Uterus (tissue), 4 donors: ENCODE measurements around the gene DNAJC17. TPM values are rescaled to one million over a fixed set of nuclear protein-coding genes. Genes with fewer than 3 reads are reported as not detected.

Experiments
- DNase-seq, 2 donors: peaks; one replicate each; pipeline ENCODE4 v3.0.0-alpha.2; 2019 to 2020
- H3K27ac ChIP-seq, 2 donors: fragments of 200-600 bp; sonication (generic); 1 replicate in 1 of 2; 2 replicates in 1 of 2; pipeline ENCODE4 v1.5.1; 2016 to 2018
- H3K27me3 ChIP-seq, 2 donors: fragments of 200-600 bp; sonication (generic); one replicate each; pipeline ENCODE4 v1.5.1; 2018 to 2019; ENCODE audit warnings: control low read depth in 1 of 2
- H3K36me3 ChIP-seq, 2 donors: fragments of 200-600 bp; sonication (generic); one replicate each; pipeline ENCODE4 v1.5.1; 2019; ENCODE audit warnings: control low read depth in 1 of 2
- H3K4me1 ChIP-seq, 2 donors: fragments of 200-600 bp; sonication (generic); one replicate each; pipeline ENCODE4 v1.5.1; 2018 to 2019; ENCODE audit warnings: control low read depth in 1 of 2
- H3K4me3 ChIP-seq, 2 donors: fragments of 200-600 bp; sonication (generic); 1 replicate in 1 of 2; 2 replicates in 1 of 2; pipeline ENCODE4 v1.5.1; 2018 to 2019; ENCODE audit warnings: mild to moderate bottlenecking in 1 of 2
- H3K9me3 ChIP-seq, 2 donors: fragments of 200-600 bp; sonication (generic); one replicate each; pipeline ENCODE4 v1.5.1; 2019; ENCODE audit warnings: control low read depth in 1 of 2
- CTCF ChIP-seq, 4 experiments: fragments of 200-600 bp in 2 of 4; fragments of 450-650 bp in 2 of 4; sonication (generic) in 2 of 4; IDR thresholded peaks; one replicate each; pipeline ENCODE4 v1.5.1; 2016 to 2019; ENCODE audit warnings: antibody characterized with exemption in 4 of 4, mild to moderate bottlenecking in 2 of 4, moderate library complexity in 1 of 4
- POLR2A ChIP-seq, 2 donors: fragments of 450-650 bp; IDR thresholded peaks; one replicate each; pipeline ENCODE4 v1.6.1; 2016; ENCODE audit warnings: antibody characterized with exemption in 2 of 2, mild to moderate bottlenecking in 1 of 2, moderate library complexity in 1 of 2
- intact Hi-C: fragments of 100-400 bp; cut with DNase I; formaldehyde crosslinking; loops from one replicate; pipeline ENCODE4 v1.15.1; 2023; ENCODE audit warnings: low total_unique reads
- total RNA-seq, 4 donors: library from RNA; depleted of rRNA in 3 of 4; stranded (reverse); fragments of >200 nt in 3 of 4; gene quantifications; one replicate each; pipeline versions ENCODE4 v1.1.0 to v1.2.4, GENCODE V29; 2014 to 2023
- donor health status: DM: yes; HTN: yes; CAD: no.

The DNAJC17 gene
- total RNA-seq, 4 donors from 2014 or later = 6.1 to 79.4 (median 32.5) TPM

GRCh38 chr15:40843261-40843884, 36.1 kb upstream of the DNAJC17 start:
- peak overlapping the region in 1 of 2 donors; percentile 31 for H3K4me3 ChIP-seq
- H3K27ac ChIP-seq = no peak overlapping the region
- intact Hi-C loops = no loop called here
- peaks cover 0 to 11% of the 10 kb centered on the region in 2 donors for H3K4me1 ChIP-seq
- H3K27me3 ChIP-seq = no peaks in the 10 kb centered on the region
- TF ChIP-seq CTCF (IDR thresholded peaks at IDR 0.05) = no peak
- no peak for TF ChIP-seq POLR2A (IDR thresholded peaks at IDR 0.05)
- no peak for DNase-seq
- no peaks in the 10 kb centered on the region for H3K9me3 ChIP-seq
- no peaks in the 10 kb centered on the region for H3K36me3 ChIP-seq

DNA sequence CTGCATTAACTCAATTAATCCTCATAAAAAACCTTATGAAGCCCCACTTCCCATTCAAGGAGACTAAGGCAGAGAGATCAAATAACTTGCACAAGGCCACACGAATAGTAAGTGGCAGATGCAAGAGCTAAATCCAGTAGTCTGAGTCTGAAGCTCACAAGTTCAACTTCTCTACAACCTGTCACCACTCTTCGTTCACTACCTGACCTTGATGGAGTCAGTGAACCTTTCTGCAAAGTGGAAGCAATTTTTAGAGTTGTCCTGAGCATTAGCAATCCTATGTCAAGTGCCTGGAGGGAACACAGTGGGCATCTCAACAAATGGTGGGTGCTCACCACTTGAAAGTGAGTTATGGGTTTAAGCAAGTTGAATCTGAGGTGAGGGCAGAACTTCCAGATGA, 34.5 kb upstream of the DNAJC17 start:
- H3K9me3 ChIP-seq = no peaks in the 10 kb centered on the region
- TF ChIP-seq POLR2A (IDR thresholded peaks at IDR 0.05) = no peak
- H3K36me3 ChIP-seq = no peaks in the 10 kb centered on the region
- peaks cover 0 to 11% of the 10 kb centered on the region in 2 donors for H3K4me1 ChIP-seq
- intact Hi-C loops = no loop called here
- no peak overlapping the region for H3K27ac ChIP-seq
- DNase-seq = no peak
- no peaks in the 10 kb centered on the region for H3K27me3 ChIP-seq
- no peak overlapping the region for H3K4me3 ChIP-seq

GRCh38 chr15:40838756-40839155, 31.5 kb upstream of the DNAJC17 start:
- intact Hi-C loops = no loop called here
- Histone ChIP-seq H3K27me3 (no peaks in the 10 kb centered on the region), H3K4me1 (peaks cover 0 to 4% of the 10 kb centered on the region in 2 donors), H3K4me3 (no peak overlapping the region), H3K9me3 (no peaks in the 10 kb centered on the region), H3K27ac (no peak overlapping the region), H3K36me3 (no peaks in the 10 kb centered on the region)
- no peak for DNase-seq
- TF ChIP-seq POLR2A (IDR thresholded peaks at IDR 0.05) (no peak), CTCF (IDR thresholded peaks at IDR 0.05) (no peak)

DNA sequence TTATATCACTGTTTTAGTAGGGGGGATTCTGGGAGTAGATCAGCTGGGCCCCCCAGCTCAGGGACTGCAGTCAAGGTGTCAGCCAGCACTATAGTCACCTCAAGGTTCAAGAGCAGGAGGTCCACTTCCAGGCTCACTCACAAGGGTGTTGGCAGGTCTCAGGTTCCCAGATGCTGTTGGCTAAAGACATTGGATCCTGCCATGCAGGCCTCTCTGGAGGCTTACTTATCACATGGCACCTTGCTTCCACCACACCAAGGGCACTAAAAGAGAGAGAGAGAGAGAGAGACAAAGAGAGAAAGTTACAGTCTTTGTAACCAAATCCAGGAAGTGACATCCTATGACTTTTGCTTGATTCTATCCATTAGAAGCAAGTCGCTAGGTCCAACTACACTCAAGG, 28.7 kb upstream of the DNAJC17 start:
- intact Hi-C loops = no loop called here
- Histone ChIP-seq H3K4me3 (no peak overlapping the region), H3K27me3 (no peaks in the 10 kb centered on the region), H3K36me3 (no peaks in the 10 kb centered on the region), H3K9me3 (no peaks in the 10 kb centered on the region), H3K27ac (no peak overlapping the region), H3K4me1 (no peaks in the 10 kb centered on the region)
- no peak for TF ChIP-seq CTCF (IDR thresholded peaks at IDR 0.05)
- no peak for TF ChIP-seq POLR2A (IDR thresholded peaks at IDR 0.05)
- no peak for DNase-seq

- H3K4me3 ChIP-seq = no peak overlapping the region
- DNase-seq = no peak
- no peak overlapping the region for H3K27ac ChIP-seq
- no peaks in the 10 kb centered on the region for H3K9me3 ChIP-seq
- H3K4me1 ChIP-seq = no peaks in the 10 kb centered on the region
- intact Hi-C loops = no loop called here
- no peak for TF ChIP-seq POLR2A (IDR thresholded peaks at IDR 0.05)
- TF ChIP-seq CTCF (IDR thresholded peaks at IDR 0.05) = no peak
- H3K27me3 ChIP-seq = no peaks in the 10 kb centered on the region
- no peaks in the 10 kb centered on the region for H3K36me3 ChIP-seq
These were observed 25.6 kb upstream of the DNAJC17 start for GRCh38 chr15:40832903-40833302.

- H3K4me3 ChIP-seq = no peak overlapping the region
- intact Hi-C loops = no loop called here
- no peaks in the 10 kb centered on the region for H3K4me1 ChIP-seq
- H3K27me3 ChIP-seq = no peaks in the 10 kb centered on the region
- H3K36me3 ChIP-seq = no peaks in the 10 kb centered on the region
- DNase-seq = no peak
- TF ChIP-seq POLR2A (IDR thresholded peaks at IDR 0.05) = no peak
- TF ChIP-seq CTCF (IDR thresholded peaks at IDR 0.05) = no peak
- H3K27ac ChIP-seq = no peak overlapping the region
- no peaks in the 10 kb centered on the region for H3K9me3 ChIP-seq
These were observed 24.6 kb upstream of the DNAJC17 start for GRCh38 chr15:40831861-40832260.
